ENCODE results near the gene ATP6V1A.

The ATP6V1A gene

DNA sequence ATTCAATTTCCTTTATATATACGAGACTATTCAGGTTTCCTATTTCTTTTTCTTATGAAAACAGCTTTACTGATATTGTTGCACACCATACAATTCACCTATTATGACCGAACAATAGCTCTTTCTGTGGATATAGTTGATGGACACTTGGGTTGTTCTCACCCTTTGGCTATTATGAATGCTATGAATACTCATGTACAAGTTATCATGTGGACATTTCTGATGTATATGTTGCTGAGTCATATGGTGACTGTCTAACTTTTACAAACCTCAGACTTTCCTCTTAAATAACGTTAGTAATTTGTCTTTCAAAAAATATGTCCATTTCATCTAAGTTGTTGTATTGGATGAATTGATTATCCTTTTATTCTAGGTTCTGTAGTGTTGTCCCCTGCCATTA lies 34.7 kb upstream of the ATP6V1A start:
- no peak overlapping the region for H2AK5ac ChIP-seq (ENCODE audit: low read length)
- H3K4me3 ChIP-seq (ENCODE audit: low read length), result no peak overlapping the region
- no peak overlapping the region for H3K4me2 ChIP-seq (ENCODE audit: low read length)
- no peak overlapping the region for H4K8ac ChIP-seq (ENCODE audit: low read depth, low read length)
- no peak overlapping the region for H2BK15ac ChIP-seq (replicated peaks; ENCODE audit: low read depth)
- no CpG with 5 or more reads among the region's 3 CpGs for WGBS (ENCODE audit: extremely low coverage, insufficient coverage, low lambda C conversion rate)
- no peak overlapping the region for H3K23ac ChIP-seq (ENCODE audit: low read length)
- H3K27me3 ChIP-seq (ENCODE audit: insufficient read depth, low read length, poor library complexity), result no peaks in the 10 kb centered on the region
- no peak overlapping the region for H3K18ac ChIP-seq (ENCODE audit: low read length)
- no peaks in the 10 kb centered on the region for H3K79me1 ChIP-seq (ENCODE audit: low read length)
- H3K79me2 ChIP-seq (ENCODE audit: control insufficient read depth, insufficient read depth, low read length), result no peaks in the 10 kb centered on the region
- H3K27ac ChIP-seq (ENCODE audit: low read depth, low read length), result no peak overlapping the region
- no peaks in the 10 kb centered on the region for H3K4me1 ChIP-seq (ENCODE audit: control insufficient read depth, low read depth, low read length)
- no peak overlapping the region for H2BK120ac ChIP-seq (ENCODE audit: low read depth, low read length)
- H3K36me3 ChIP-seq (ENCODE audit: control insufficient read depth, insufficient read depth, low read length), result no peaks in the 10 kb centered on the region
- no peak overlapping the region for H3K9ac ChIP-seq (ENCODE audit: low read length)
- no peak overlapping the region for H3K4ac ChIP-seq (ENCODE audit: low read depth, low read length)
- no peak overlapping the region for H2BK5ac ChIP-seq (ENCODE audit: low read length)
- no peak overlapping the region for H4K5ac ChIP-seq (ENCODE audit: low read length)
- DNase-seq, result no peak
- no peak overlapping the region for H3K56ac ChIP-seq (ENCODE audit: low read length)

DNA sequence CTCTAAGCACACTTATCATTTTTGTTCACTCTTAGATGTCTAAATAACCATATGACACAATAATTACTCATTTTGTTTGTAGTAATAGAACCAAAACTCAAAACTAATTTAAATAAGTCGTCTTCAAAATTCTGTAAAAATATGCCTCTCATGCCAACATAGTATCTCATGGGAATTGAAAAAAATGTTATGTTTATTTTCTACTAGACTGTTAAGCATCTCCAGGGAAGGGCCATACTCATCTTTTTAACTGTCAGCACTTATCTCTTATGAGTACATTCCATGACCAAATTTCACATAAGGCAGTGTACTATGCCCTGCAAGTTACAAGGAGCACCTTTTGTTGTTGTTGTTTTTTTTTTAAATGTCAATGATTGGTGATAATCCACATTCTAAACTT lies 32.1 kb upstream of the ATP6V1A start:
- no peak for DNase-seq
- Histone ChIP-seq H3K79me1 (ENCODE audit: low read length) (peaks cover 2% of the 10 kb centered on the region), H2AK5ac (ENCODE audit: low read length) (no peak overlapping the region), H2BK5ac (ENCODE audit: low read length) (no peak overlapping the region), H3K4ac (ENCODE audit: low read depth, low read length) (no peak overlapping the region), H3K79me2 (ENCODE audit: control insufficient read depth, insufficient read depth, low read length) (no peaks in the 10 kb centered on the region), H3K4me1 (ENCODE audit: control insufficient read depth, low read depth, low read length) (no peaks in the 10 kb centered on the region), H3K4me3 (ENCODE audit: low read length) (no peak overlapping the region), H3K36me3 (ENCODE audit: control insufficient read depth, insufficient read depth, low read length) (no peaks in the 10 kb centered on the region), H2BK15ac (replicated peaks; ENCODE audit: low read depth) (no peak overlapping the region), H3K9ac (ENCODE audit: low read length) (no peak overlapping the region), H2BK120ac (ENCODE audit: low read depth, low read length) (no peak overlapping the region), H3K18ac (ENCODE audit: low read length) (no peak overlapping the region), H3K27ac (ENCODE audit: low read depth, low read length) (no peak overlapping the region), H3K23ac (ENCODE audit: low read length) (no peak overlapping the region), H3K27me3 (ENCODE audit: insufficient read depth, low read length, poor library complexity) (no peaks in the 10 kb centered on the region), H4K8ac (ENCODE audit: low read depth, low read length) (no peak overlapping the region), H3K56ac (ENCODE audit: low read length) (no peak overlapping the region), H4K5ac (ENCODE audit: low read length) (no peak overlapping the region), H3K4me2 (ENCODE audit: low read length) (no peak overlapping the region)
- WGBS (ENCODE audit: extremely low coverage, insufficient coverage, low lambda C conversion rate), result no CpG with 5 or more reads among the region's 1 CpG

DNA sequence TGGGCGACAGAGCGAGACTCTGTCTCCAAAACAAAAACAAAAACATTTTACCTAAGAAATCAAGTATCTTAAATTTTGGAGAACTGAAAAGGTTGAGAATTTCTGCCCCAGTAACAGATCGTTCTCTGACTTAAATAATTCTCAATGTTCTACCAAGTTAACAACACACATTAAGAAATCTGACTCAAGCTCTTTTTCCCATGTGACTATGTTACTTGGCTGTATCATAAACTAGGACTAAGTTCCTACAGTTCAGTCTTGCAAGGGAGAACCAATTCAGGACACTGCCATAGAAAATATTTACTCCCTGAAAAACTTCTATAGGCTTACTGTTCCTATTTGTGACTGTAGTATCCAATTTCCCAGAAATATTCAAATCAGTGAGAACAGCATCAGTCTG lies 29.5 kb upstream of the ATP6V1A start:
- peaks cover 3% of the 10 kb centered on the region for H3K79me1 ChIP-seq (ENCODE audit: low read length)
- no peak overlapping the region for H3K4ac ChIP-seq (ENCODE audit: low read depth, low read length)
- H3K27me3 ChIP-seq (ENCODE audit: insufficient read depth, low read length, poor library complexity), result no peaks in the 10 kb centered on the region
- DNase-seq, result no peak
- no peak overlapping the region for H3K9ac ChIP-seq (ENCODE audit: low read length)
- no peak overlapping the region for H4K8ac ChIP-seq (ENCODE audit: low read depth, low read length)
- no peaks in the 10 kb centered on the region for H3K79me2 ChIP-seq (ENCODE audit: control insufficient read depth, insufficient read depth, low read length)
- no peaks in the 10 kb centered on the region for H3K4me1 ChIP-seq (ENCODE audit: control insufficient read depth, low read depth, low read length)
- H3K4me2 ChIP-seq (ENCODE audit: low read length), result no peak overlapping the region
- no peak overlapping the region for H2BK15ac ChIP-seq (replicated peaks; ENCODE audit: low read depth)
- H3K18ac ChIP-seq (ENCODE audit: low read length), result no peak overlapping the region
- no peak overlapping the region for H3K23ac ChIP-seq (ENCODE audit: low read length)
- no peak overlapping the region for H3K27ac ChIP-seq (ENCODE audit: low read depth, low read length)
- whole genome bisulfite sequencing (ENCODE audit: extremely low coverage, insufficient coverage, low lambda C conversion rate), result no CpG with 5 or more reads among the region's 3 CpGs
- no peak overlapping the region for H4K5ac ChIP-seq (ENCODE audit: low read length)
- H2BK5ac ChIP-seq (ENCODE audit: low read length), result no peak overlapping the region
- H3K36me3 ChIP-seq (ENCODE audit: control insufficient read depth, insufficient read depth, low read length), result no peaks in the 10 kb centered on the region
- H2AK5ac ChIP-seq (ENCODE audit: low read length), result no peak overlapping the region
- no peak overlapping the region for H2BK120ac ChIP-seq (ENCODE audit: low read depth, low read length)
- H3K4me3 ChIP-seq (ENCODE audit: low read length), result no peak overlapping the region
- H3K56ac ChIP-seq (ENCODE audit: low read length), result no peak overlapping the region

DNA sequence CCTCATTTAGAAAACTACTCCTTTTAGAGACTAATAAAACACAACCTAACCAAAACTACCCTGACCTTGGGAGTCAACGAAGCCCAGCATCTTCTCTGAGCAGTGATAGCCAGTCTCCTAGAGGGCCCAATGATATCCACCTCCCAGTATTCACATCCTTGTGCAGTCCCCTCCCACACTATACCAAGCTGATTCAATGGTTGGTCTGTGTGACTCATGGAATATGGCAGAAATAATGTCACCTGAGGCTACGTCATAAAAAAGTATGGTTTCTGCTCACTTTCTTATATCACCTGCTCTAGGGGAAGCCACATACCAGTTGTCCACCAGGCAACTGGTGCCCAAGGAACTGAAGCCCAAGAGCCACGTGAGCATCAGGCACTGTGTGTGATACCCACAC lies 29.0 kb upstream of the ATP6V1A start:
- Histone ChIP-seq H3K79me2 (ENCODE audit: control insufficient read depth, insufficient read depth, low read length) (no peaks in the 10 kb centered on the region), H3K79me1 (ENCODE audit: low read length) (peaks cover 3% of the 10 kb centered on the region), H3K27me3 (ENCODE audit: insufficient read depth, low read length, poor library complexity) (no peaks in the 10 kb centered on the region), H3K56ac (ENCODE audit: low read length) (no peak overlapping the region), H2AK5ac (ENCODE audit: low read length) (no peak overlapping the region), H3K4me2 (ENCODE audit: low read length) (no peak overlapping the region), H3K27ac (ENCODE audit: low read depth, low read length) (no peak overlapping the region), H3K9ac (ENCODE audit: low read length) (no peak overlapping the region), H3K4me3 (ENCODE audit: low read length) (no peak overlapping the region), H2BK15ac (replicated peaks; ENCODE audit: low read depth) (no peak overlapping the region), H3K23ac (ENCODE audit: low read length) (no peak overlapping the region), H4K8ac (ENCODE audit: low read depth, low read length) (no peak overlapping the region), H4K5ac (ENCODE audit: low read length) (no peak overlapping the region), H3K4me1 (ENCODE audit: control insufficient read depth, low read depth, low read length) (no peaks in the 10 kb centered on the region), H3K4ac (ENCODE audit: low read depth, low read length) (no peak overlapping the region), H3K36me3 (ENCODE audit: control insufficient read depth, insufficient read depth, low read length) (no peaks in the 10 kb centered on the region), H3K18ac (ENCODE audit: low read length) (no peak overlapping the region), H2BK120ac (ENCODE audit: low read depth, low read length) (no peak overlapping the region), H2BK5ac (ENCODE audit: low read length) (no peak overlapping the region)
- DNase-seq, result no peak
- WGBS (ENCODE audit: extremely low coverage, insufficient coverage, low lambda C conversion rate), result no CpG with 5 or more reads among the region's 3 CpGs

DNA sequence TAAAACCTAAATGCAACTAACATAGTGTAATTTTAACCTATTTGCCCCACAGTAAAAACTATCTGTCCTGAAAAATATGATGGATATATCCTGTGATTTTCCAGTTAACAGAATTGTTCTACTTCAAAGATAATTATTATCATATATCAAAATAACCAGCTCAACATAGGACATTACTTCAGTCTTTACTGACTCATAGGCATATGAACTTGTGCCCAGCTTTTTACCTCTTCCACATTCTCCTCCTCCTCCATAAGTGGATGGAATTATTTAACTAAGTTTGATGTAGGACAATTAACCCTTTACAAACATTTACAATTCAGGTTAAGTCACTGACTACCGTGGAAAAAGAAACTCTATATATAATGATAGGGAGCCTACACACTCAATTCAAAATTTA lies 27.5 kb upstream of the ATP6V1A start:
- H3K27me3 ChIP-seq (ENCODE audit: insufficient read depth, low read length, poor library complexity), result no peaks in the 10 kb centered on the region
- H3K18ac ChIP-seq (ENCODE audit: low read length), result no peak overlapping the region
- no peak overlapping the region for H3K4me3 ChIP-seq (ENCODE audit: low read length)
- no peak for DNase-seq
- no peaks in the 10 kb centered on the region for H3K36me3 ChIP-seq (ENCODE audit: control insufficient read depth, insufficient read depth, low read length)
- H2AK5ac ChIP-seq (ENCODE audit: low read length), result no peak overlapping the region
- H3K56ac ChIP-seq (ENCODE audit: low read length), result no peak overlapping the region
- no peak overlapping the region for H3K27ac ChIP-seq (ENCODE audit: low read depth, low read length)
- H3K9ac ChIP-seq (ENCODE audit: low read length), result no peak overlapping the region
- H3K79me1 ChIP-seq (ENCODE audit: low read length), result peaks cover 3% of the 10 kb centered on the region
- no peak overlapping the region for H2BK5ac ChIP-seq (ENCODE audit: low read length)
- H3K4me1 ChIP-seq (ENCODE audit: control insufficient read depth, low read depth, low read length), result no peaks in the 10 kb centered on the region
- no peak overlapping the region for H3K23ac ChIP-seq (ENCODE audit: low read length)
- no peak overlapping the region for H3K4ac ChIP-seq (ENCODE audit: low read depth, low read length)
- no peaks in the 10 kb centered on the region for H3K79me2 ChIP-seq (ENCODE audit: control insufficient read depth, insufficient read depth, low read length)
- H2BK120ac ChIP-seq (ENCODE audit: low read depth, low read length), result no peak overlapping the region
- no peak overlapping the region for H4K5ac ChIP-seq (ENCODE audit: low read length)
- H3K4me2 ChIP-seq (ENCODE audit: low read length), result no peak overlapping the region
- no peak overlapping the region for H2BK15ac ChIP-seq (replicated peaks; ENCODE audit: low read depth)
- WGBS (ENCODE audit: extremely low coverage, insufficient coverage, low lambda C conversion rate), result no CpG with 5 or more reads among the region's 1 CpG
- no peak overlapping the region for H4K8ac ChIP-seq (ENCODE audit: low read depth, low read length)

DNA sequence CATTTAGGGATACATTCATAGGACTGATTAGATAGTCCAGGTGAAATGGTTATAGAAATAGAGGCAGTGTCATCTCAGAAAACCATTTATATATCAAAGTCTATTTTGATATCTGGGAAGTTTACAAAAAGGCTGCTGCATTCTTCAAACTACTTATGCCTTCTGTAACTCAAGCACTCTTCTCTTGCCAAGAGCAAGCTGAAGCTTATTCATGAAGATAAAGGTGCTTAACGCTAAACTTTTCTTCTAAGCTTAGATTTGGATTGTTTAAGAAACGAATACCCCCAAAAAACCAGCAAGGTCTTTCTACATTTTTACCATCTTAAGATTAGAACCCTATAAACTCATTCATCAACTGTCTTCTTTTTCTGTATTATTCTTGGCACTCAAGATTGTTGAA lies 27.1 kb upstream of the ATP6V1A start:
- Histone ChIP-seq H4K5ac (ENCODE audit: low read length) (no peak overlapping the region), H3K4me3 (ENCODE audit: low read length) (no peak overlapping the region), H3K36me3 (ENCODE audit: control insufficient read depth, insufficient read depth, low read length) (no peaks in the 10 kb centered on the region), H3K18ac (ENCODE audit: low read length) (no peak overlapping the region), H3K27me3 (ENCODE audit: insufficient read depth, low read length, poor library complexity) (no peaks in the 10 kb centered on the region), H3K4me1 (ENCODE audit: control insufficient read depth, low read depth, low read length) (no peaks in the 10 kb centered on the region), H3K56ac (ENCODE audit: low read length) (no peak overlapping the region), H3K4ac (ENCODE audit: low read depth, low read length) (no peak overlapping the region), H2BK15ac (replicated peaks; ENCODE audit: low read depth) (no peak overlapping the region), H3K9ac (ENCODE audit: low read length) (no peak overlapping the region), H3K79me2 (ENCODE audit: control insufficient read depth, insufficient read depth, low read length) (peaks cover 2% of the 10 kb centered on the region), H2BK120ac (ENCODE audit: low read depth, low read length) (no peak overlapping the region), H3K23ac (ENCODE audit: low read length) (no peak overlapping the region), H2BK5ac (ENCODE audit: low read length) (no peak overlapping the region), H2AK5ac (ENCODE audit: low read length) (no peak overlapping the region), H3K27ac (ENCODE audit: low read depth, low read length) (no peak overlapping the region), H3K4me2 (ENCODE audit: low read length) (no peak overlapping the region), H4K8ac (ENCODE audit: low read depth, low read length) (no peak overlapping the region), H3K79me1 (ENCODE audit: low read length) (peaks cover 3% of the 10 kb centered on the region)
- no peak for DNase-seq
- no CpG with 5 or more reads among the region's 2 CpGs for WGBS (ENCODE audit: extremely low coverage, insufficient coverage, low lambda C conversion rate)

Data from mesendoderm (in vitro differentiated cells).